ENCODE measurements around the gene FICD. TPM values are rescaled to one million over a fixed set of nuclear protein-coding genes. Genes with fewer than 3 reads are reported as not detected.
A peak's percentile ranks its signal among the peaks of the same experiment; 100 is the strongest.

The FICD gene
- total RNA-seq, 2 experiments from 2014 or later = 2.7 to 3.2 TPM

DNA sequence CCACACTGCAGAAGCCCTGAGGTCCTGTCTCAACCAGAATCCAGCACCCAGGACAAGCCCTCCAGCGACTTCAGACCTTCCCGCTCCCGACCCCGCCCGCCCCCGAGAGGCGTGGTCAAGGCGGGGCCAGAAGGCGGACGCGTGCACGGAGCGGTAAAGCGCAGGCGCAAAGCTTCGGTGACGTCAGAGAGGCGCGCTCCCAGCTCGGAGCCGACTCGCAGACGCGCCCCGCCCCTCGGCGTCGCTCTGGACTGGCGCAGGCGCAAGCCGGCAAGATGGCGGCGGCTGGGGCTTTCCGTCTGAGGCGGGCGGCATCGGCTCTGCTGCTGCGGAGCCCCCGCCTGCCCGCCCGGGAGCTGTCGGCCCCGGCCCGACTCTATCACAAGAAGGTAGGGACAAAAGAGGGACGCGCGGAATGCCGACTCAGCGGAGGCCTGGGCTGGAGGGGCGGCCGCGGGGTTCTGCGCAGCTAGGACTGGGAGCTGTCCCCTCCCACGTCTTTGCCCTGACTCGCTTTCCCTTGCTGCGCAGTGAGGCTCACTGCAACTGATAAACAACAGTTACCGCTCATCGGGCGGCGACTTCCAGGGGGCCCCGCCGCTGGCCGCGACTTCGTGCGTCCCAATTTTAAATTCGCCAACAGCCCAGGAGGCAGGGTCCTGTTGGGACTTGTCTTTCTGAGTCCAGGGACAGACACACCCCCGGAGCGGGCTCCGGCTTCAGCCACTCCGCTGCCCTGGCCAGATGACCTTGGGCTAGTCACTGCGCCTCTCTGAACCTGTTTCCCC lies 47.5 kb downstream of the FICD start, which contains the start of gene ISCU:
Gene ISCU (plus strand): TSS at position 249 of the 788 bp plus-strand sequence. CDS start 27 bp downstream, at position 276.
- no peaks in the 10 kb centered on the region for H3K9me3 Mint-ChIP-seq
- Histone ChIP-seq H3K27me3 (ENCODE audit: control insufficient read depth in 1 of 2, insufficient read depth in 2 of 2, low read length in 2 of 2) (no peaks in the 10 kb centered on the region), H3K36me3 (ENCODE audit: insufficient read depth, low read length) (peaks cover 43% of the 10 kb centered on the region), H3K4me1 (ENCODE audit: insufficient read depth, low read length) (peaks cover 63% of the 10 kb centered on the region), H3K27ac (ENCODE audit: low read depth in 1 of 2, low read length in 2 of 2) (peak within 1 kb of the TSS; percentile 92 to 94), H3K9me3 (ENCODE audit: control insufficient read depth in 1 of 2, insufficient read depth in 1 of 2, low read length in 2 of 2) (no peaks in the 10 kb centered on the region), H3K4me3 (ENCODE audit: low read length) (peak within 1 kb of the TSS; percentile 97)
- ChIA-PET CTCF (interaction anchor here (0.6 to 9.8 kb wide), 5 partner anchors 55 to 388 kb away, joined by 3 to 102 read pairs (median 3); partner anchors contain the start of gene SELPLG), POLR2A (interaction anchor here (0.6 to 8.0 kb wide), 28 partner anchors 13 to 1606 kb away, joined by 3 to 164 read pairs (median 5); partner anchors contain the start of genes ANKRD13A, FICD, MMAB and MVK)
- DNase-seq = peak; percentile 97 to 100 (median 99)
- H3K27ac Mint-ChIP-seq = peak within 1 kb of the TSS; percentile 96
- intact Hi-C loops (cut with DNase I, micrococcal nuclease) = loop anchor here (1.0 to 5.0 kb wide), 13 partner anchors 45 to 875 kb away; partner anchors contain the start of genes SELPLG (in 2 of the 2), SSH1 (in 2 of the 2), ALKBH2 (in 1 of the 2) and CORO1C (in 1 of the 2)
- peaks cover 74% of the 10 kb centered on the region for H3K4me1 Mint-ChIP-seq (ENCODE audit: low read depth)
- peak within 1 kb of the TSS; percentile 99 for H3K4me3 Mint-ChIP-seq
- TF ChIP-seq, protein P1, sequence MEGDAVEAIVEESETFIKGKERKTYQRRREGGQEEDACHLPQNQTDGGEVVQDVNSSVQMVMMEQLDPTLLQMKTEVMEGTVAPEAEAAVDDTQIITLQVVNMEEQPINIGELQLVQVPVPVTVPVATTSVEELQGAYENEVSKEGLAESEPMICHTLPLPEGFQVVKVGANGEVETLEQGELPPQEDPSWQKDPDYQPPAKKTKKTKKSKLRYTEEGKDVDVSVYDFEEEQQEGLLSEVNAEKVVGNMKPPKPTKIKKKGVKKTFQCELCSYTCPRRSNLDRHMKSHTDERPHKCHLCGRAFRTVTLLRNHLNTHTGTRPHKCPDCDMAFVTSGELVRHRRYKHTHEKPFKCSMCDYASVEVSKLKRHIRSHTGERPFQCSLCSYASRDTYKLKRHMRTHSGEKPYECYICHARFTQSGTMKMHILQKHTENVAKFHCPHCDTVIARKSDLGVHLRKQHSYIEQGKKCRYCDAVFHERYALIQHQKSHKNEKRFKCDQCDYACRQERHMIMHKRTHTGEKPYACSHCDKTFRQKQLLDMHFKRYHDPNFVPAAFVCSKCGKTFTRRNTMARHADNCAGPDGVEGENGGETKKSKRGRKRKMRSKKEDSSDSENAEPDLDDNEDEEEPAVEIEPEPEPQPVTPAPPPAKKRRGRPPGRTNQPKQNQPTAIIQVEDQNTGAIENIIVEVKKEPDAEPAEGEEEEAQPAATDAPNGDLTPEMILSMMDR (IDR thresholded peaks at IDR 0.05) = no peak
- peak; percentile 63 for ATAC-seq (ENCODE audit: poor library complexity)
- no peaks in the 10 kb centered on the region for H3K27me3 Mint-ChIP-seq
- peaks cover 76% of the 10 kb centered on the region for H3K36me3 Mint-ChIP-seq (ENCODE audit: low read depth)

DNA sequence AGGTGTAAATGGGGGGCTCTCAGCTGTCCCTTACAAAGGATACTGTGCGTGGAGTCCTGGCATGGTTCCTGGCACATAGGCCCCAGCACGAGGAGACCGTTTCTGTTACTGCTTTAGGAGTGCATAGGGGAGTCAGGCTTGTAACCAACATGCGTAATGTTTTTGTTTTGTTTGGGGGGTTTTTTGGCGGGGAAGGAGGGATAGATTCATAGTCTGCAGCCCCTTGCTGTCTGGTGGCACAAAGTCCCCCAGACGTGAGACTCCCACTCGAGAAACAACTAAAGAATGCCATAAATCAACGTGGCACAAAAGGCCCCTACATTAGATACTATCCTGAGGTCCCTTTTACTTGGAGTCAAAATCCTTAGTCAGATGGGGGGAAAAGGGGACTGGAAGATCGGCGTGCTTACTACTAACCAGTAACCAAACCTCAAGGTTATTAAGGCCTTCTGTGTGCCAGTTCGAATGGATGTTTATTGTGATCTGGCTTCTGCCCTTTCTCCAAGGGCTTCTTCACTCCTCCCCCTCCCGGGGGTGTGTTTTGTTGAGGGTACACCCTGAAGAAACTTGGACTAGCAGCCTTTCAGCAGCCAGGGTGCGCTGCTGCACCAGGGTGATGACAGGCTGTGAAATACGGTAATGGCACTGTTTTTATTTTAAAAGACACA lies 48.2 kb downstream of the FICD start:
- TF ChIP-seq, protein P1 (IDR thresholded peaks at IDR 0.05) = peak; percentile 94
- DNase-seq = peak; percentile 73 to 94 (median 84)
- H3K27ac Mint-ChIP-seq = peak overlapping the region; percentile 96
- Histone ChIP-seq H3K9me3 (ENCODE audit: control insufficient read depth in 1 of 2, insufficient read depth in 1 of 2, low read length in 2 of 2) (no peaks in the 10 kb centered on the region), H3K27ac (ENCODE audit: low read depth in 1 of 2, low read length in 2 of 2) (peak overlapping the region; percentile 88 to 94), H3K4me3 (ENCODE audit: low read length) (peak overlapping the region; percentile 80), H3K27me3 (ENCODE audit: control insufficient read depth in 1 of 2, insufficient read depth in 2 of 2, low read length in 2 of 2) (no peaks in the 10 kb centered on the region), H3K36me3 (ENCODE audit: insufficient read depth, low read length) (peaks cover 46% of the 10 kb centered on the region), H3K4me1 (ENCODE audit: insufficient read depth, low read length) (peaks cover 63% of the 10 kb centered on the region)
- peaks cover 80% of the 10 kb centered on the region for H3K36me3 Mint-ChIP-seq (ENCODE audit: low read depth)
- peak; percentile 61 for ATAC-seq (ENCODE audit: poor library complexity)
- POLR2A ChIA-PET = interaction anchor here (0.7 to 8.0 kb wide), 19 partner anchors 13 to 1436 kb away, joined by 3 to 164 read pairs (median 5); partner anchors contain the start of genes ANKRD13A, FICD, MMAB and MVK
- no peaks in the 10 kb centered on the region for H3K9me3 Mint-ChIP-seq
- peak overlapping the region; percentile 99 for H3K4me3 Mint-ChIP-seq
- H3K27me3 Mint-ChIP-seq = no peaks in the 10 kb centered on the region
- CTCF ChIA-PET = interaction anchor here (0.6 to 9.8 kb wide), 6 partner anchors 13 to 241 kb away, joined by 3 to 102 read pairs (median 10); partner anchors contain the start of gene SELPLG
- intact Hi-C loops (cut with DNase I, micrococcal nuclease) = loop anchor here (1.0 to 5.0 kb wide), 13 partner anchors 46 to 876 kb away; partner anchors contain the start of genes SSH1 (in 2 of the 2), ALKBH2 (in 1 of the 2), CORO1C (in 1 of the 2) and FICD (in 1 of the 2)
- peaks cover 74% of the 10 kb centered on the region for H3K4me1 Mint-ChIP-seq (ENCODE audit: low read depth)

DNA sequence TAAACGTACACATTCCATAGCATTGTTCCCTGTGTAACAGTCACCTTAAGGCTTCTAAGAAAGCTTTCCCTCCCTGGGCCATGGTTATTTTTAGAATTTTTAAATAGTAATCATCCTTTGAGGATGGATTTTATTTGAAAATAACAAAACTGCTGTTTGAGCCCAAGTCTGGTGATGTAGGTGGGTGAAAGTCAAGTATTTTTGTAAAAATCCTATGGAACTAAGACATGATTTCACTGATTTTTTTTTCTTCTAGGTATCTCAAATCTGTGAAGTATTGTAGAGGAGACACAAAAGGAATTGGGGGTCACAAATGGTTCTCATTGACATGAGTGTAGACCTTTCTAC lies 48.7 kb downstream of the FICD start:
- Mint-ChIP-seq H3K27me3 (no peaks in the 10 kb centered on the region), H3K4me3 (peak overlapping the region; percentile 99), H3K9me3 (no peaks in the 10 kb centered on the region), H3K36me3 (ENCODE audit: low read depth) (peaks cover 83% of the 10 kb centered on the region), H3K27ac (peak overlapping the region; percentile 96), H3K4me1 (ENCODE audit: low read depth) (peaks cover 76% of the 10 kb centered on the region)
- ATAC-seq (ENCODE audit: poor library complexity) (no peak), DNase-seq (no peak)
- peak overlapping the region; percentile 80 for H3K4me3 ChIP-seq (ENCODE audit: low read length)
- H3K27me3 ChIP-seq (ENCODE audit: control insufficient read depth in 1 of 2, insufficient read depth in 2 of 2, low read length in 2 of 2) = no peaks in the 10 kb centered on the region
- H3K36me3 ChIP-seq (ENCODE audit: insufficient read depth, low read length) = peaks cover 44% of the 10 kb centered on the region
- H3K4me1 ChIP-seq (ENCODE audit: insufficient read depth, low read length) = peaks cover 63% of the 10 kb centered on the region
- H3K27ac ChIP-seq (ENCODE audit: low read depth in 1 of 2, low read length in 2 of 2) = peak overlapping the region in 1 of 2 donors; percentile 94
- TF ChIP-seq, protein P1 (IDR thresholded peaks at IDR 0.05) = peak; percentile 53
- H3K9me3 ChIP-seq (ENCODE audit: control insufficient read depth in 1 of 2, insufficient read depth in 1 of 2, low read length in 2 of 2) = no peaks in the 10 kb centered on the region
- ChIA-PET POLR2A (interaction anchor here (1.5 to 8.0 kb wide), 3 partner anchors 53 to 239 kb away, joined by 5 to 164 read pairs (median 36); partner anchors contain the start of gene SELPLG), CTCF (interaction anchor here (0.6 to 9.8 kb wide), 4 partner anchors 13 to 239 kb away, joined by 3 to 102 read pairs (median 13); partner anchors contain the start of gene SELPLG)
- intact Hi-C loops (cut with DNase I, micrococcal nuclease) = loop anchor here (1.0 to 5.0 kb wide), 15 partner anchors 46 to 876 kb away; partner anchors contain the start of genes ALKBH2 (in 2 of the 2), CORO1C (in 2 of the 2), SSH1 (in 2 of the 2) and FICD (in 1 of the 2)

All from CD4-positive, alpha-beta T cell (primary cell).